Esophagus muscularis mucosa (tissue), 4 donors: ENCODE data around the gene MCF2L2.

Source experiments
- EP300 ChIP-seq: sonication (generic); formaldehyde crosslinking; IDR thresholded peaks from one replicate; pipeline ENCODE4 v1.6.1; 2017; ENCODE audit warnings: antibody characterized with exemption
- POLR2A ChIP-seq: fragments of 450-650 bp; IDR thresholded peaks from one replicate; pipeline ENCODE4 v1.6.1; 2017; ENCODE audit warnings: antibody characterized with exemption, moderate library complexity, mild to moderate bottlenecking, low read depth
- POLR2AphosphoS5 ChIP-seq, 2 donors: sonication (generic); formaldehyde crosslinking; IDR thresholded peaks; one replicate each; pipeline ENCODE4 v1.6.1; 2017; ENCODE audit warnings: antibody characterized with exemption in 2 of 2
- TF ChIP-seq, protein P1 (sequence below), 3 experiments: fragments of 200-600 bp in 2 of 3; fragments of 450-650 bp in 1 of 3; sonication (generic) in 2 of 3; IDR thresholded peaks; one replicate each; pipeline ENCODE4 v1.5.1; 2017 to 2019; ENCODE audit warnings: antibody characterized with exemption in 3 of 3, mild to moderate bottlenecking in 2 of 3, moderate library complexity in 1 of 3

GRCh38 chr3:183158113-183158512 is 270.3 kb downstream of the MCF2L2 start:
- TF ChIP-seq, protein P1, sequence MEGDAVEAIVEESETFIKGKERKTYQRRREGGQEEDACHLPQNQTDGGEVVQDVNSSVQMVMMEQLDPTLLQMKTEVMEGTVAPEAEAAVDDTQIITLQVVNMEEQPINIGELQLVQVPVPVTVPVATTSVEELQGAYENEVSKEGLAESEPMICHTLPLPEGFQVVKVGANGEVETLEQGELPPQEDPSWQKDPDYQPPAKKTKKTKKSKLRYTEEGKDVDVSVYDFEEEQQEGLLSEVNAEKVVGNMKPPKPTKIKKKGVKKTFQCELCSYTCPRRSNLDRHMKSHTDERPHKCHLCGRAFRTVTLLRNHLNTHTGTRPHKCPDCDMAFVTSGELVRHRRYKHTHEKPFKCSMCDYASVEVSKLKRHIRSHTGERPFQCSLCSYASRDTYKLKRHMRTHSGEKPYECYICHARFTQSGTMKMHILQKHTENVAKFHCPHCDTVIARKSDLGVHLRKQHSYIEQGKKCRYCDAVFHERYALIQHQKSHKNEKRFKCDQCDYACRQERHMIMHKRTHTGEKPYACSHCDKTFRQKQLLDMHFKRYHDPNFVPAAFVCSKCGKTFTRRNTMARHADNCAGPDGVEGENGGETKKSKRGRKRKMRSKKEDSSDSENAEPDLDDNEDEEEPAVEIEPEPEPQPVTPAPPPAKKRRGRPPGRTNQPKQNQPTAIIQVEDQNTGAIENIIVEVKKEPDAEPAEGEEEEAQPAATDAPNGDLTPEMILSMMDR (IDR thresholded peaks at IDR 0.05) = no peak
- no peak for TF ChIP-seq EP300
- no peak for TF ChIP-seq POLR2A
- no peak for TF ChIP-seq POLR2AphosphoS5 (IDR thresholded peaks at IDR 0.05)
